ENCODE measurements around the gene DNAJB9. TPM values are rescaled to one million over a fixed set of nuclear protein-coding genes. Genes with fewer than 3 reads are reported as not detected.
A peak's percentile ranks its signal among the peaks of the same experiment; 100 is the strongest.

Gene DNAJB9
- total and polyA plus RNA-seq, 9 of the 15 experiments (the other 6 are each of a cell fraction or from before 2014, with no cell fraction given) = 4.3 to 34.2 (median 9.6) TPM

GRCh38 chr7:108525985-108526767 is 43.5 kb upstream of the DNAJB9 start, which contains the start of gene PNPLA8 (continued):
- TF ChIP-seq POLR2G (IDR thresholded peaks at IDR 0.05; ENCODE audit: low read depth, low read length) (peak; percentile 97), SIN3B (IDR thresholded peaks at IDR 0.05; ENCODE audit: low read depth) (peak; percentile 17; the same call in 1 of the 2 replicates), PHTF2 (CRISPR knock-in tag; IDR thresholded peaks at IDR 0.05) (0 out of 2 replicates have a peak, but pooled peaks have one; percentile 35), NBN (IDR thresholded peaks at IDR 0.05; ENCODE audit: low read depth) (peak; percentile 84), NR3C1 (CRISPR knock-in tag; IDR thresholded peaks at IDR 0.05) (no peak), THAP7 (CRISPR knock-in tag; IDR thresholded peaks at IDR 0.05) (0 out of 2 replicates have a peak, but pooled peaks have one; percentile 56), HCFC1 (IDR thresholded peaks at IDR 0.05; ENCODE audit: low read depth, low read length) (peak; percentile 53; the same call in 1 of the 2 replicates), ZFPM2 (CRISPR knock-in tag; IDR thresholded peaks at IDR 0.05) (no peak), THAP12 (CRISPR knock-in tag; IDR thresholded peaks at IDR 0.05) (peak; percentile 85), MTA1 (IDR thresholded peaks at IDR 0.05; ENCODE audit: borderline replicate concordance) (no peak; the same call in 1 of the 2 replicates), MAFK (IDR thresholded peaks at IDR 0.05; ENCODE audit: low read length) (peak; percentile 1; the same call in 1 of the 2 replicates), DPF2 (IDR thresholded peaks at IDR 0.05) (peak; percentile 64), NR2C2 (CRISPR knock-in tag; IDR thresholded peaks at IDR 0.05) (no peak), NR2C2 (tag; IDR thresholded peaks at IDR 0.05) (peak; percentile 45; the same call in 1 of the 2 replicates), MAZ (CRISPR knock-in tag; conservative IDR thresholded peaks at IDR 0.05 in 1 of 2, IDR thresholded peaks at IDR 0.05 in 1 of 2) (peak; percentile 92 to 95), HES1 (IDR thresholded peaks at IDR 0.05; ENCODE audit: low read depth) (peak; percentile 56; the same call in 1 of the 2 replicates), CSDE1 (IDR thresholded peaks at IDR 0.05) (no peak), HNRNPLL (IDR thresholded peaks at IDR 0.05; ENCODE audit: low read depth, low read length, poor library complexity, severe bottlenecking) (peak; percentile 94), PREB (CRISPR knock-in tag; IDR thresholded peaks at IDR 0.05) (peak; percentile 92; the same call in 1 of the 2 replicates), RB1 (IDR thresholded peaks at IDR 0.05; ENCODE audit: low read depth) (peak; percentile 98), FOXM1 (IDR thresholded peaks at IDR 0.05; ENCODE audit: low read depth) (peak; percentile 42), FOXM1 (CRISPR knock-in tag; IDR thresholded peaks at IDR 0.05; ENCODE audit: low read depth) (peak; percentile 51; the same call in 1 of the 2 replicates)

All from K562 (cell line).